SK-MEL-5 (cell line): ENCODE measurements around the gene LMX1B. TPM values are rescaled to one million over a fixed set of nuclear protein-coding genes. Genes with fewer than 3 reads are reported as not detected.

Experiments used
- DNase-seq: peaks from one replicate; pipeline ENCODE4 v3.0.0-alpha.2; 2016; ENCODE audit warnings: low read depth, low spot score
- in situ Hi-C: cut with HindIII; loops from 2 replicates; pipeline ENCODE4 v1.10.0; 2016; ENCODE audit warnings: low sequenced_read_pairs, high pct_unique_total_duplicates, low pct_unique_long_range_greater_than_20kb
- total RNA-seq: library from RNA; depleted of rRNA; stranded (reverse); fragments of >200 nt; shearing (Covaris generic); gene quantifications from 2 replicates; pipeline ENCODE4 v1.2.3, GENCODE V29; 2014

The LMX1B gene
- total RNA-seq, 1 experiment from 2014 or later = 2.7 TPM

- in situ Hi-C loops = no loop called here
- no peak for DNase-seq
Measured at GRCh38 chr9:126695186-126695585, 81.5 kb downstream of the LMX1B start.

- no peak for DNase-seq
- in situ Hi-C loops = no loop called here
Measured at GRCh38 chr9:126695701-126696400, 82.1 kb downstream of the LMX1B start.

- in situ Hi-C loops = no loop called here
- DNase-seq = no peak
Measured at GRCh38 chr9:126696401-126697145, 82.8 kb downstream of the LMX1B start.

GRCh38 chr9:126697330-126697729 lies 83.6 kb downstream of the LMX1B start:
- DNase-seq = no peak
- in situ Hi-C loops = no loop called here

- DNase-seq = no peak
- in situ Hi-C loops = no loop called here
Measured at GRCh38 chr9:126698251-126698650, 84.5 kb downstream of the LMX1B start.

GRCh38 chr9:126698756-126699155 lies 85.0 kb downstream of the LMX1B start:
- in situ Hi-C loops = no loop called here
- no peak for DNase-seq

GRCh38 chr9:126699401-126699881 lies 85.7 kb downstream of the LMX1B start:
- no peak for DNase-seq
- in situ Hi-C loops = no loop called here

GRCh38 chr9:126700296-126700695 lies 86.6 kb downstream of the LMX1B start:
- in situ Hi-C loops = no loop called here
- no peak for DNase-seq

GRCh38 chr9:126700903-126701812 lies 87.4 kb downstream of the LMX1B start:
- in situ Hi-C loops = no loop called here
- no peak for DNase-seq

- in situ Hi-C loops = no loop called here
- no peak for DNase-seq
Measured at GRCh38 chr9:126701813-126702140, 88.0 kb downstream of the LMX1B start.

- peak; percentile 54 for DNase-seq
- in situ Hi-C loops = no loop called here
Measured at GRCh38 chr9:126702151-126703001, 88.6 kb downstream of the LMX1B start.

- in situ Hi-C loops = no loop called here
Measured at GRCh38 chr9:126703002-126703865, 89.5 kb downstream of the LMX1B start.

GRCh38 chr9:126703866-126704156 lies 90.1 kb downstream of the LMX1B start:
- in situ Hi-C loops = no loop called here
- DNase-seq = no peak

More at GRCh38 chr9:126703002-126703865, 89.5 kb downstream of the LMX1B start:
- DNase-seq = peak; percentile 39

GRCh38 chr9:126704157-126704891 lies 90.6 kb downstream of the LMX1B start:
- in situ Hi-C loops = no loop called here
- peak; percentile 21 for DNase-seq

GRCh38 chr9:126704892-126705766 lies 91.4 kb downstream of the LMX1B start:
- in situ Hi-C loops = no loop called here
- DNase-seq = peak; percentile 83
